Measurements from ENCODE around the gene PLB1.

Gene PLB1

DNA sequence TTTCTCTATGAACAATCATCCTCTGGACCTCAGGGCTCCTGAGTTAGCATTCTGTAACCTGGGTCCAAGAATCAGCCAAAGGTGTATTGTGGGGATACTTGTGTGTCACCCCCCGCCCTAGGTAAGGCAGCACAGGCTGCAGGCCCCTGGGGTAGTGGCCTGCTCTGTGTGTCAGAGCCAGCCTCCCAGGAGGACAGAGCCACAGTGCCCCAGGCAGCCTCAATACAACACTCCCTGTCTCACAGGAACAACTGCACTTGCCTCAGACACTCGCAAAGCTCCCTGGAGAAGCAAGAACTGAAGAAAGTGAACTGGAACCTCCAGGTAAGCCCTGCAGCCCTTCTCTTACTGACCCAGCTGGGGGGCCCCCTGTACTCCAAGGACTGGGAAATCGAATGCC lies 134.5 kb downstream of the PLB1 start:
- no peak for FAIRE-seq

DNA sequence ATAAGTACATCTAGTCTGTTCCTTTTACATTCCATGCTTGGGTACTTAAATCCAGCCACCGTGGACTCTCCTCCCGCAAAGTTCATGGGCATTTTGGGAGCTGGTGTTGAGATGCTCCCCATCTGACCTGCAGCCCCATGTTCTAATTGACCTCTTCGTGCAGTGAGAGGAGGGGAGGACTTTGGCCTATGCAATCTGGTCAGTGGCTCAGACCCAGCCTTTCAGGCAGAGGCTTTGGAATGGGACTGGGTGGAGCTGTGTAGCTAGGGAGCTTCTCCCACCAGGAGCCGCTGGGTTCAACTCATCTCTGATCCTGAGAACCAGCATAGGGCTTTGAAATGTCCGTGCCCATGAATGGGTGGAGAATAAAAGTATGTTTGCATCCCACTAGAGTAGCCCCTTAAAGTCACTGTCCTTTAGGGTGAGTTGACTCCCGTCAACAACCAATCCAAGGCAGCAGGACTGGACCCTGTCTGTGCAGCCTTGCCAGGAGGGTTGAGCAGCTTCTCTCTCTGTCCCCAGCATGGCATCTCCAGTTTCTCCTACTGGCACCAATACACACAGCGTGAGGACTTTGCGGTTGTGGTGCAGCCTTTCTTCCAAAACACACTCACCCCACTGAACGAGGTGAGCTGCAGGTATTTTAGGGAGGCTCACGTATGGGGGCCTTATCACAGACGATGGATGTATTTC lies 135.8 kb downstream of the PLB1 start:
- FAIRE-seq = no peak

DNA sequence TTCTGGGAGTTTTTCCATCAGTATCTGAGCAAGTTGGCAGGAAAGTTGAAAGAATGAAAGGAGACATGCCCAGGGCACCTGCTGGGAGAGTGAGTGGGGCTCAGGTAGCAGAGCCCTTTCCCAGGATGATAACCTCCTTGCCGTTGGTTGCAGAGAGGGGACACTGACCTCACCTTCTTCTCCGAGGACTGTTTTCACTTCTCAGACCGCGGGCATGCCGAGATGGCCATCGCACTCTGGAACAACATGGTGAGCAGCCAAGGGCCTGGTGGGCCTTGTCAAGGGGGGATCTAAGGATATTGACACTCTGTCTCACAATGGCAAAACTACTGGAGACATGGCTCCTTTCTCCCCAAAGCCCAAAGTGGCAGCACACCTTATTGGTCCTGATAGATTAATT lies 136.9 kb downstream of the PLB1 start:
- no peak for FAIRE-seq

DNA sequence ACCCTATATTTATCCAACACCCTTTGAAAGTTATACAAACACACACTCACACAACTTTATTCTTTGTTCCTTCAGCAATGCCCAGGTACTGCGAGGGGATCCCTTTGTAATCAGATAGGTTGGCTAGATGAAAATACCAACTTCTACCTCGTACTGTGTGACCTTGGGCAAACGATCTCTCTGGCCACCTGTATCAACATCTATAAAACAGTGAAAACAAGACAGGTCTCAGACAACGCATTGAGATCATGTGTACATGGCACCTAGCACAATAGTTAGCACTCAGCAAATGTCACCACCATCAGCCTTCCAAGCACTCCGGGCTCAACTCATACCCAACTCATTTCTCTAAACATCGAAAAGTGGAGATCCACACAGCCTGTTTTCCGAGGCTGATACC lies 137.3 kb downstream of the PLB1 start:
- FAIRE-seq = no peak

DNA sequence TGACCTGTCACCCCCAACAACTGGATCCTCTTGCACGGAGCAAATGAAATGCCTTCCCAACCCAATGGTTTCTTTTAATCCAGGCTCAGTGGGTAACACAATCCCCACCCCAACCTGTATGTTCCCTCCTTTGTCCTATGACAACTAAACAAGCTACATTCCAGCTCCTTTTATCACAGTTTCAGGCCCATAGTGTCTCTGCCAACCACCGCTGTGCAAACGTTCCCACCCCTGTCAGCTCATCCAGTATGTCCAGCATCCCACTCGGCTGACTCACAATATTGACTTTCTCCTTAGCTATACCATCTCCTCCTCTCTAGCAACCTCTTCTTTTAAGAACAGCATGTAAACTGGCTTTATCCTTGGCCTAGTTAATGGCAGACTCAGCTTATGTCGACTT lies 137.9 kb downstream of the PLB1 start:
- no peak for FAIRE-seq

DNA sequence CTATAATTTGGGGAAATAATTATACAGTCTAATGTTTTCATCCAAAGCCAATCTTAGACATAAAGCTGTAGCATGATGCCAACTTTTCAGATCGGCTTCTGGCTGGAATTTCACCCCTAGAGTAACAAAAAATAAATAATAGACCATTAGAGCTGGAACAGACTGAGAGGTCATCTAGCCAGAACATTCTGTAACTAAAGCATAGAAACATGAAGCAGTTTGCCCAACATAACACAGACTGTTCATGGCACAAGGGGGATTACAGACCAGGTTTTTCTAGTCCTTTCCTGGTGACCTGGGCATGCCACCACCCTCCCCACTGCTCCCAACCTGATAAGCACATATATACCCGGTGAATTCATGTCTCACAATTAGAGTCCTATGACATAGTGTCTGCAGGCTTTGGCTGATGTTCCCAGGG lies 139.3 kb downstream of the PLB1 start:
- no peak for FAIRE-seq

GRCh38 chr2:28636491-28636890 lies 140.6 kb downstream of the PLB1 start:
- no peak for FAIRE-seq

DNA sequence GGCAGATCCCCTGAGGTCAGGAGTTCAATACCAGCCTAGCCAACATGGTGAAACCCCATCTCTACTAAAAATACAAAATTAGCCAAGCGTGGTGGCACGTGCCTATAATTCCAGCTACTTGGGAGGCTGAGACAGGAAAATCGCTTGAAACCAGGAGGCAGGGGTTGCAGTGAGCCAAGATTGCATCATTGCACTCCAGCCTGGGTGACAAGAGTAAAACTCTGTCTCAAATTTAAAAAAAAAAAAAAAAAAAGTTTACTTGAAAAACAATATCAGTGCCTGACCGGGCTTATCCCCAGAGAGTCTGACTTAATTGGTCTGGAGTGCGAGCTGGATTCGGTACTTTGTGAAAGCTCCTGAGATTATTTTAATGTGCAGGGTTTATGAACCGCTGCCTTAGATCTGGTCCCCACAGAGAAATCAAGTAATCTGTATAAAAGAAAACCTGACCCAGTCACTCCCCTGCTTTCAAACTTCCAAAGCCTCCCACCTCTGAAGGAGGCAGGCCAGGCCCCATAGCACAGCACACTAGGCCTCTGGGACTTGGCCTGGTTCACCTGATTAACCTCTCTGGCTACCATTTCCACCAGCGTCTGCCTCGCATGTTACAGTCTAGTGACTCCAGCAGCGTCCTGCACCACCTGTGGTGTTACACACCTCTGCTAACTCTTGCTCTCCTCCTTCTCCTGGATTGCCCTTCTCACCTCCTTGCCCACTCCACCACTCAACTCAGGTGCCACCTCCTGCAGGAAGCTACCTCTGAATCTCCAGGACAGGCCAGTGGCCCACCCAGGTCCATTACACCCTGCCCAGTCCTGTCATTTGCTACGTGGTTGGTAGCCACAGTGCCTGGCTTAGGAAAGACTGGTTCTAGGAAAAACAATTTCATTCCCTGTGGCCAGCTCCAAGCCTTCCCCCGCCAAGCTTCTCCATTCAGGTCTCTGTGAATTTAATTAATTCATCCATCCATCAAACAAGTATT lies 141.5 kb downstream of the PLB1 start:
- FAIRE-seq = no peak

DNA sequence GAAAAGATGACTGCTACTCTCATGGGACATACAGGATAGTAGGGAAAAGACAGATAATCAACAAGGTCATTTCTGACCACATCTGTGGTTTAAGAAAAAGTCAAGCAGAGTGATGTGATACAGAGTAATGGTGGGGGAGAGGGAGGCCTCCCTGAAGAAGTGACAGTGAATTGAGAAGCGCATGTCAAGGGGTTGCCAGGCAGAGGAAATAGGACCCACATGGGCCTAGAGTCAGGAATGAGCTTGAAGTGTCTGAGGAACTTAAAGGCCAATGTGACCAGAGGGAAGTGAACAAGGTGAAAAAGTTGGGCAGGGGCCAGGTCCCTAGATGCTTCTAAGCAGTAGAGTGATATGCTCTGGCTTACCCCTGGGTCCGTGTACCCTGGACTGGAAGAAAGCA lies 142.2 kb downstream of the PLB1 start:
- no peak for FAIRE-seq

GRCh38 chr2:28639092-28639691 lies 143.3 kb downstream of the PLB1 start:
- FAIRE-seq = no peak

DNA sequence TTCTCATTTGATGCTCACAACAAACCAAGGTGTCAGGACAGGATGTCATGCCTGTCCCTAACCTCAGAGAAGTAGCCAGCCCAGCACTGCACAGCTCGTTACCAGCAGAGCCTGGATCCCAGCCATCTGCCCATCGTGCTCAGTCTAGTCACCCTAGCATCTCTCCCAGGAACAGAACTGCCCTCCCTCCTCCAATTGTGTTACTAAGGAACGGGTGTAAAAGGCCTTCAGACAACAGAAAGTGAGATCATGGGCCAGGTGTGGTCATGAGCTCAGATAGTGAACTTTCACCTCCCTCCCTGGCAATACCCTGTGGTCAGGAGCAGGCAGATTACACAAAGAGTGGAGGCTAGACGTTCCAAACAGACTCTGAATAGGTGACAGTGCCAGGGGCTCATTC lies 144.0 kb downstream of the PLB1 start:
- no peak for FAIRE-seq

DNA sequence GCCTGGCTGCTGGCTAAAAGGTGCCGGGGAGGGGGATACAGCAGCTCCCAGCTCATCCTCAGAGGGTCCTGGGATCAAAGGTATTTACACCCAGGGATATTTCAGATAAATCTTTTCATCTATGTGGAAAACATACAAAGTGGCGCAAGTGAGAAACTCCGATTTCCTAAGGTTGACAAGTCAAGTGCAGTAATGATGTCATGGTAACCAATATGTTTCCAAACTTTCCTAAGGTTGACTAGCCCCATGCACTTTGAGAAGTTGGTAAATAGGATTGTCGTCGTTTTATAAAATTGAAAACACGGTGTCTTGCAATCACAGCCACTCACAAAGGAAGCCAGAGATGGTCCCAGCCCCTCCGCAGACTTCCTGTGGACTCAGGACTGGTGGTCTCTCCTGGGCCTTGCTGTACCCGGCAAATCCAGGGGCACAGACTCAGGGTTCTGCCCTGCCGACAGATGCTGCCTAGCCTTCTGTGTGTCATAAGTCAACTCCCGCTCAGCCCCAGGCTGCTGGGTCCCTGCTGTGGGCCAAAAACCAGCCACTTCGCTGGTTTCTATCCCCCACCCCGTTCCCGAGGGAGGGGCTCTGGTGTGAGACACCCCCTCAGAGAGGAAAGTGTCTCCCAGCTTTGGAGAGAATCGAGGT lies 144.5 kb downstream of the PLB1 start:
- FAIRE-seq = no peak

DNA sequence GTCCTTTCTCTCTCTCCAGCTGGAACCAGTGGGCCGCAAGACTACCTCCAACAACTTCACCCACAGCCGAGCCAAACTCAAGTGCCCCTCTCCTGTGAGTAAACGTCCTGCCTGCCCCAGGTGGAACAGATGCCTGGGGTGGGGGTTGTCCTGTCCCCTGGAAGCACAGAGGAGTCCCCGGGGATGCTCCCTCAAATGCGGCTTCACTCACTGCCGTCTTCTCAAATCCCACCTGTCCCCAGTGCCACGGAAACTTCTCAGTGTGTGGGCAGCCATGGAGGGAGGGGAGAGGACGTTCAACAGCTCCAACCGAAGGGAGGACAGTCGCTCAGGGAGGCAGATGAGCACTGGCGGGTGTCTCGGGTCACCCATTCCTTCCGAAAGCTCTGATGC lies 145.0 kb downstream of the PLB1 start:
- FAIRE-seq = no peak

DNA sequence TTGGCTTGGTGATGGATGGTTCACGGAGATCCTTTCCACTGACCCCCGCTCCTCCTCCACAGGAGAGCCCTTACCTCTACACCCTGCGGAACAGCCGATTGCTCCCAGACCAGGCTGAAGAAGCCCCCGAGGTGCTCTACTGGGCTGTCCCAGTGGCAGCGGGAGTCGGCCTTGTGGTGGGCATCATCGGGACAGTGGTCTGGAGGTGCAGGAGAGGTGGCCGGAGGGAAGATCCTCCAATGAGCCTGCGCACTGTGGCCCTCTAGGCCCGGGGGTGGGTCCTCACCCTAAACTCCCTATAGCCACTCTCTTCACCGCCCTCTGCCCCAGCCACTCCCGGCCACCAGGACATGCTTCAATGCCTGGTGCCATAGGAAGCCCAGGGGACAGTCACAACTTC lies 146.9 kb downstream of the PLB1 start:
- FAIRE-seq = no peak

DNA sequence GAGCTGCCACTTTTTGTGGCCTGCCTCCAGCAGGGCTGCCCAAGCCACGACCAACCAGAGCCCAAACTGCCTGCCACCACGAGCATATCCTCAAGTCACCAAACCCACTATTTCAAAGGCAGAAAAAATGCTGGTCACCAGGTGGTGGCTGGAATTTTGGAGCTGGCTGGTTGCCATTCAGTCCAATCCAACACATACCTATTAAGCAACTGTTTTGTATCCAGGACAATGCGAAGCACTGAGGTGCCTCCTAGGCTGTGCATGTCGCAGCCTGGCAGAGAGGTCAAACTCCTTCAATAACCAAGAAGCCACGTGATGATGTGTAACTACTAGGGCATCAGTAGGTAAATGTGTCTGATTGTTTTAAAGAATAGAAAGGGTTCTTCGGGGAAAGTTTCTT lies 147.5 kb downstream of the PLB1 start:
- FAIRE-seq = no peak

DNA sequence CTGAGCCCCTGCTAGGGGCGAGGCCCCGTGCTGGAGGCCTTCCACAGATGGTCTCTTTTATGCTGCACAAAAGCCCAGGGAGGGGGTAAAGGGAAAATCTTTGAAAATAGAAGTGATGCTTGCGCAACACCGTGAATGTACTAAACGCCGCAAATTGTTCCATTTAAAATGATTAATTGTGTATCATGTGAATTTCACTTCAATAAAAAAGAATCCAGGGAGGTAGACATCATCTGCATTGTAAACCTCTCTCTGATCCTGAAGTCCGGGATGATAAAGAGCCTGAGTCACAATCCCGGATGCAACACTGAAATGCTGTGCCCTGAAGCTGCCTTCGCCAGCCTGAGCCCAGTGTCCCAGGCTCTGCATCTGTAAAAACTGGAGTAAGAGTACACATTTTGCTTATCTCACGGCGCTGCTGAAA lies 148.1 kb downstream of the PLB1 start:
- no peak for FAIRE-seq

DNA sequence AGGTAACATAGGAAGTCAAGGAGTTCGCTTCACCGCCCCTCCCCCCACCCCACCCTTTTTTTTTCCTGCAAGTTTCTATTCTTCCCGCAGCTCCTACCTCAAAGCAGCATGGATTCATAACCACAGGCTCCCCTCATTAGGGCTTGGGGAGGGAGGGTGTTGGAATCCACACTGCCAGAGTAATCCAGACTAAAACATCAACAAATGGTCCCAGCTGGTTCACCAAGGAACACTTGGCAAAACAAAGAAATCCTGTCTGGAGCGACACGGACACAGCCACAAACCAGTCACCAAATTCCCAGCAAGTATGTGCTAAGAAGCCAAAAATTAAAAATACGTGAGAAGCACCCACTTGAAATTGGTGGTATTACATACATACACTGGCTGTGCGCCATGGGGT lies 148.9 kb downstream of the PLB1 start:
- FAIRE-seq = no peak

DNA sequence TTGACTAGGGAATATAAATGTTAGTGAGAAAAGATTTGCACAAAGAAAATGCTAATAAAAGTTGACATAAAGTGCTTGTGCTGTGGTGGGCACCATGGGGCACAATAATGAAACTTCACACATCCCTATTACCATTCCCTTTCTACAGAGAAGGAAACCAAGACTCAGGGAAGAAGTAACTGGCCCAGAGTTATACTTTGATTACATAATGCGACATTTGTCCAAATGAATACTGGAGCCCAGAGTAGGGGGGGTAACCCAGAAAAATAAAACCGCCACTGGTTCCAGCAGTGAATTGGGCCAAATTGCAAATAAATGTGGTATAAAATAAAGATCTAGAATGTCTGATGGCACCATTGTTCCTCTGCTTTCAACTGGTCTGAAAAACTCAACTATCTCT lies 149.7 kb downstream of the PLB1 start:
- FAIRE-seq = no peak

GRCh38 chr2:28647682-28648081 lies 151.8 kb downstream of the PLB1 start:
- no peak for FAIRE-seq

GRCh38 chr2:28648147-28648546 lies 152.3 kb downstream of the PLB1 start:
- FAIRE-seq = no peak

GRCh38 chr2:28648671-28649395 lies 153.0 kb downstream of the PLB1 start:
- FAIRE-seq = no peak

- FAIRE-seq = no peak
Measured at GRCh38 chr2:28649481-28650265, 153.8 kb downstream of the PLB1 start.
